CD4-positive, alpha-beta T cell (primary cell): ENCODE data around the gene PGBD5. TPM values are rescaled to one million over a fixed set of nuclear protein-coding genes. Genes with fewer than 3 reads are reported as not detected.

ENCODE experiments used
- ATAC-seq: fragments of 200-7000 bp; cut with Tn5 transposase; one replicate; pipeline ENCODE4 v1.10.0; 2022; ENCODE audit warnings: mild to moderate bottlenecking; ENCODE audit not compliant: poor library complexity
- CTCF ChIA-PET: fragments of 350-600 bp; sonication (Branson Sonifier 250); formaldehyde crosslinking; loops from one replicate; lab custom pipeline; 2021; ENCODE audit warnings: antibody characterized with exemption, inconsistent platforms; lab: Charles Lee
- POLR2A ChIA-PET: fragments of 350-600 bp; sonication (Branson Sonifier 250); formaldehyde crosslinking; loops from one replicate; lab custom pipeline; 2021; ENCODE audit warnings: antibody characterized with exemption, inconsistent platforms; lab: Charles Lee
- DNase-seq, 14 experiments: peaks; one replicate each; pipeline ENCODE4 v3.0.0-alpha.2; 2013 to 2020; ENCODE audit warnings: mixed read lengths in 2 of 14
- H3K27ac ChIP-seq, 2 donors: one replicate each; pipeline versions ENCODE4 v1.5.1 to v1.7.0; 2013; ENCODE audit warnings: low read length in 2 of 2, low read depth in 1 of 2, mild to moderate bottlenecking in 1 of 2
- H3K27me3 ChIP-seq, 2 experiments: 1 replicate in 1 of 2; 2 replicates in 1 of 2; pipeline versions ENCODE4 v1.6.1 to v1.7.0; 2013; ENCODE audit warnings: low read length in 2 of 2, control low read depth in 1 of 2, mild to moderate bottlenecking in 1 of 2, moderate library complexity in 1 of 2; ENCODE audit not compliant: insufficient read depth in 2 of 2, control insufficient read depth in 1 of 2
- H3K36me3 ChIP-seq: one replicate; pipeline ENCODE4 v1.6.1; 2013; ENCODE audit warnings: low read length, control low read depth; ENCODE audit not compliant: insufficient read depth
- H3K4me1 ChIP-seq: one replicate; pipeline ENCODE4 v1.6.1; 2013; ENCODE audit warnings: low read length, control low read depth; ENCODE audit not compliant: insufficient read depth
- H3K4me3 ChIP-seq: one replicate; pipeline ENCODE4 v1.5.1; 2013; ENCODE audit warnings: mild to moderate bottlenecking, low read length, moderate library complexity
- H3K9me3 ChIP-seq, 2 experiments: 1 replicate in 1 of 2; 2 replicates in 1 of 2; pipeline versions ENCODE4 v1.6.1 to v1.7.0; 2013; ENCODE audit warnings: low read length in 2 of 2, mild to moderate bottlenecking in 2 of 2, control low read depth in 1 of 2, moderate library complexity in 1 of 2; ENCODE audit not compliant: control insufficient read depth in 1 of 2, insufficient read depth in 1 of 2
- H3K27ac Mint-ChIP-seq: one replicate; pipeline ENCODE4 v1.8.0; 2020; ENCODE audit warnings: mixed read lengths
- H3K27me3 Mint-ChIP-seq: one replicate; pipeline ENCODE4 v1.8.0; 2021; ENCODE audit warnings: mixed read lengths
- H3K36me3 Mint-ChIP-seq: one replicate; pipeline ENCODE4 v1.8.0; 2021; ENCODE audit warnings: low read depth, mixed read lengths
- H3K4me1 Mint-ChIP-seq: one replicate; pipeline ENCODE4 v1.8.0; 2021; ENCODE audit warnings: low read depth, mixed read lengths
- H3K4me3 Mint-ChIP-seq: one replicate; pipeline ENCODE4 v1.8.0; 2020; ENCODE audit warnings: mild to moderate bottlenecking, mixed read lengths
- H3K9me3 Mint-ChIP-seq: one replicate; pipeline ENCODE4 v1.8.0; 2020; ENCODE audit warnings: mixed read lengths
- CTCF ChIP-seq: fragments of 200-600 bp; IDR thresholded peaks from one replicate; pipeline ENCODE4 v1.8.0; 2022; ENCODE audit warnings: antibody characterized with exemption, mild to moderate bottlenecking
- intact Hi-C, 2 experiments: fragments of 100-400 bp; cut with DNase I in 1 of 2; cut with micrococcal nuclease in 1 of 2; formaldehyde crosslinking; loops; one replicate each; pipeline versions ENCODE4 v1.15.1 to v1.9.0; 2023 to 2025; cut with DNase I, micrococcal nuclease
- total RNA-seq, 174 experiments: library from RNA in 2 of 174; stranded (reverse) in 2 of 174; gene quantifications; one replicate each; pipeline ENCODE4 v1.2.3 and lab custom pipeline; 2021 to 2026

The PGBD5 gene
- total RNA-seq, 2 experiments from 2014 or later, result not detected

- TF ChIP-seq CTCF, result no peak
- no peak overlapping the region for H3K4me3 ChIP-seq
- no peak for ATAC-seq
- no peak overlapping the region for H3K27ac ChIP-seq
- Mint-ChIP-seq H3K27me3 (no peaks in the 10 kb centered on the region), H3K36me3 (no peaks in the 10 kb centered on the region), H3K4me3 (no peak overlapping the region), H3K4me1 (peaks cover 4% of the 10 kb centered on the region), H3K27ac (no peak overlapping the region), H3K9me3 (no peaks in the 10 kb centered on the region)
- peaks cover 5% of the 10 kb centered on the region for H3K4me1 ChIP-seq
- POLR2A ChIA-PET, result no interaction called here
- H3K36me3 ChIP-seq, result no peaks in the 10 kb centered on the region
- DNase-seq, result no peak
- CTCF ChIA-PET, result no interaction called here
- no peaks in the 10 kb centered on the region for H3K27me3 ChIP-seq
- intact Hi-C loops, result loop anchor here in 1 of 2 experiments (10.0 kb wide), 1 partner anchor 1642 kb away; no protein-coding TSS in a partner anchor
- no peaks in the 10 kb centered on the region for H3K9me3 ChIP-seq
These were observed 118.9 kb downstream of the PGBD5 start for GRCh38 chr1:230307213-230307612.

GRCh38 chr1:230306169-230306568 lies 120.0 kb downstream of the PGBD5 start:
- Histone ChIP-seq H3K27ac (no peak overlapping the region), H3K36me3 (no peaks in the 10 kb centered on the region), H3K27me3 (no peaks in the 10 kb centered on the region), H3K4me3 (no peak overlapping the region), H3K4me1 (peaks cover 5% of the 10 kb centered on the region), H3K9me3 (no peaks in the 10 kb centered on the region)
- no peak for ATAC-seq
- Mint-ChIP-seq H3K27me3 (no peaks in the 10 kb centered on the region), H3K4me3 (no peak overlapping the region), H3K4me1 (peaks cover 4% of the 10 kb centered on the region), H3K36me3 (no peaks in the 10 kb centered on the region), H3K27ac (no peak overlapping the region), H3K9me3 (no peaks in the 10 kb centered on the region)
- no peak for TF ChIP-seq CTCF
- ChIA-PET POLR2A (no interaction called here), CTCF (interaction anchor here (2.0 kb wide), 1 partner anchor 645 kb away, joined by 7 read pairs; no protein-coding TSS in a partner anchor)
- no peak for DNase-seq
- intact Hi-C loops, result loop anchor here in 1 of 2 experiments (10.0 kb wide), 1 partner anchor 1641 kb away; no protein-coding TSS in a partner anchor

- H3K9me3 Mint-ChIP-seq, result no peaks in the 10 kb centered on the region
- no peaks in the 10 kb centered on the region for H3K4me1 Mint-ChIP-seq
- ChIA-PET CTCF (no interaction called here), POLR2A (no interaction called here)
- Histone ChIP-seq H3K4me1 (no peaks in the 10 kb centered on the region), H3K36me3 (no peaks in the 10 kb centered on the region), H3K27ac (no peak overlapping the region), H3K4me3 (no peak overlapping the region), H3K9me3 (no peaks in the 10 kb centered on the region), H3K27me3 (no peaks in the 10 kb centered on the region)
- intact Hi-C loops, result loop anchor here in 1 of 2 experiments (10.0 kb wide), 1 partner anchor 1639 kb away; no protein-coding TSS in a partner anchor
- H3K4me3 Mint-ChIP-seq, result no peak overlapping the region
- TF ChIP-seq CTCF, result no peak
- DNase-seq (no peak), ATAC-seq (no peak)
- no peaks in the 10 kb centered on the region for H3K27me3 Mint-ChIP-seq
- no peaks in the 10 kb centered on the region for H3K36me3 Mint-ChIP-seq
- no peak overlapping the region for H3K27ac Mint-ChIP-seq
These were observed 122.3 kb downstream of the PGBD5 start for GRCh38 chr1:230303822-230304221.
